Activated T-helper 1 cell treated with Interleukin-2 at 50 U/mL for 16 hours (primary cell): ENCODE data around the gene THADA.

Experiments used
- DNase-seq: peaks from one replicate; pipeline ENCODE4 v3.0.0-alpha.2; 2020; ENCODE audit warnings: low read depth

The THADA gene

GRCh38 chr2:43325107-43325811 is 270.6 kb downstream of the THADA start:
- DNase-seq = no peak

GRCh38 chr2:43324259-43325106 is 271.4 kb downstream of the THADA start:
- no peak for DNase-seq

- DNase-seq = no peak
Measured at GRCh38 chr2:43323857-43324256, 272.0 kb downstream of the THADA start.

GRCh38 chr2:43321446-43321845 is 274.4 kb downstream of the THADA start:
- no peak for DNase-seq

GRCh38 chr2:43319541-43319940 is 276.3 kb downstream of the THADA start:
- no peak for DNase-seq

GRCh38 chr2:43318791-43319190 is 277.0 kb downstream of the THADA start:
- no peak for DNase-seq

GRCh38 chr2:43317680-43318079 is 278.2 kb downstream of the THADA start:
- no peak for DNase-seq

GRCh38 chr2:43317194-43317593 is 278.6 kb downstream of the THADA start:
- DNase-seq = no peak

GRCh38 chr2:43315482-43315881 is 280.4 kb downstream of the THADA start:
- DNase-seq = no peak

GRCh38 chr2:43314299-43314927 is 281.4 kb downstream of the THADA start:
- no peak for DNase-seq

GRCh38 chr2:43313642-43314017 is 282.2 kb downstream of the THADA start:
- no peak for DNase-seq

GRCh38 chr2:43312755-43313641 is 282.8 kb downstream of the THADA start:
- DNase-seq = no peak

- DNase-seq = no peak
Measured at GRCh38 chr2:43311276-43311675, 284.6 kb downstream of the THADA start.

GRCh38 chr2:43309935-43310334 is 285.9 kb downstream of the THADA start:
- DNase-seq = no peak

- DNase-seq = no peak
Measured at GRCh38 chr2:43307973-43308372, 287.9 kb downstream of the THADA start.

GRCh38 chr2:43307046-43307445 is 288.8 kb downstream of the THADA start:
- no peak for DNase-seq

GRCh38 chr2:43306197-43306596 is 289.6 kb downstream of the THADA start:
- no peak for DNase-seq

GRCh38 chr2:43305517-43305916 is 290.3 kb downstream of the THADA start:
- DNase-seq = no peak

- DNase-seq = no peak
Measured at GRCh38 chr2:43305012-43305411, 290.8 kb downstream of the THADA start.

GRCh38 chr2:43303889-43304288 is 291.9 kb downstream of the THADA start:
- no peak for DNase-seq

GRCh38 chr2:43302961-43303494 is 292.8 kb downstream of the THADA start:
- DNase-seq = no peak
